ENCODE data around the gene F7. TPM values are rescaled to one million over a fixed set of nuclear protein-coding genes. Genes with fewer than 3 reads are reported as not detected.

Gene F7
- total RNA-seq, 1 experiment from 2014 or later: not detected

- ChIA-PET CTCF (no interaction called here), POLR2A (ENCODE audit: unreplicated experiment) (no interaction called here)
- no peak overlapping the region for H3K9ac ChIP-seq (ENCODE audit: low read length)
- H3K4me3 ChIP-seq (ENCODE audit: low read length): no peak overlapping the region
- ATAC-seq: peak; percentile 45
- no TSS peak for BruUV-seq (replicated peaks)
- no peaks in the 10 kb centered on the region for H3K9me2 ChIP-seq (replicated peaks; ENCODE audit: low read length)
- H3K27ac ChIP-seq (ENCODE audit: low read length): no peak overlapping the region
- no peaks in the 10 kb centered on the region for H3K79me2 ChIP-seq (ENCODE audit: low read length)
- no peaks in the 10 kb centered on the region for H3K4me1 ChIP-seq (ENCODE audit: insufficient read depth, low read length)
- H3K9me3 ChIP-seq (ENCODE audit: low read length): no peaks in the 10 kb centered on the region
- no peak overlapping the region for H3K4me2 ChIP-seq (ENCODE audit: low read length)
- intact Hi-C loops (cut with micrococcal nuclease): no loop called here
- H2AFZ ChIP-seq (ENCODE audit: low read length): no peak overlapping the region
- H3K36me3 ChIP-seq (ENCODE audit: low read depth, low read length): no peaks in the 10 kb centered on the region
- no peak for TF ChIP-seq CTCF (conservative IDR thresholded peaks at IDR 0.05; ENCODE audit: low read depth, low read length)
- no peak for TF ChIP-seq EZH2 (IDR thresholded peaks at IDR 0.05; ENCODE audit: low read length, unreplicated experiment)
- no peak for TF ChIP-seq EZH2phosphoT487 (IDR thresholded peaks at IDR 0.05; ENCODE audit: borderline replicate concordance, low read length)
- H4K20me1 ChIP-seq (ENCODE audit: low read length): no peaks in the 10 kb centered on the region
- H3K27me3 ChIP-seq (ENCODE audit: low read length): no peaks in the 10 kb centered on the region
- no peak for DNase-seq
- no peaks in the 10 kb centered on the region for H3F3A ChIP-seq (ENCODE audit: low read length, unreplicated experiment)
Measured at GRCh38 chr13:113162783-113163685, 57.4 kb downstream of the F7 start.

- ChIA-PET POLR2A (ENCODE audit: unreplicated experiment) (no interaction called here), CTCF (no interaction called here)
- Histone ChIP-seq H3K36me3 (ENCODE audit: low read depth, low read length) (no peaks in the 10 kb centered on the region), H3K4me1 (ENCODE audit: insufficient read depth, low read length) (no peaks in the 10 kb centered on the region), H3K27me3 (ENCODE audit: low read length) (no peaks in the 10 kb centered on the region), H3K9me2 (replicated peaks; ENCODE audit: low read length) (no peaks in the 10 kb centered on the region), H3K79me2 (ENCODE audit: low read length) (no peaks in the 10 kb centered on the region), H3K27ac (ENCODE audit: low read length) (no peak overlapping the region), H3K4me2 (ENCODE audit: low read length) (no peak overlapping the region), H3K4me3 (ENCODE audit: low read length) (no peak overlapping the region), H2AFZ (ENCODE audit: low read length) (no peak overlapping the region), H3K9ac (ENCODE audit: low read length) (no peak overlapping the region), H3F3A (ENCODE audit: low read length, unreplicated experiment) (no peaks in the 10 kb centered on the region), H4K20me1 (ENCODE audit: low read length) (no peaks in the 10 kb centered on the region), H3K9me3 (ENCODE audit: low read length) (no peaks in the 10 kb centered on the region)
- no TSS peak for BruUV-seq (replicated peaks)
- TF ChIP-seq EZH2phosphoT487 (IDR thresholded peaks at IDR 0.05; ENCODE audit: borderline replicate concordance, low read length) (no peak), CTCF (conservative IDR thresholded peaks at IDR 0.05; ENCODE audit: low read depth, low read length) (no peak), EZH2 (IDR thresholded peaks at IDR 0.05; ENCODE audit: low read length, unreplicated experiment) (no peak)
- intact Hi-C loops (cut with micrococcal nuclease): no loop called here
- ATAC-seq (no peak), DNase-seq (no peak)
Measured at GRCh38 chr13:113164492-113164891, 58.9 kb downstream of the F7 start.

- H3K79me2 ChIP-seq (ENCODE audit: low read length): no peaks in the 10 kb centered on the region
- no peak overlapping the region for H3K4me2 ChIP-seq (ENCODE audit: low read length)
- BruUV-seq (replicated peaks): no TSS peak
- no peaks in the 10 kb centered on the region for H4K20me1 ChIP-seq (ENCODE audit: low read length)
- no peaks in the 10 kb centered on the region for H3K27me3 ChIP-seq (ENCODE audit: low read length)
- ATAC-seq: no peak
- no peak overlapping the region for H3K27ac ChIP-seq (ENCODE audit: low read length)
- no peak overlapping the region for H2AFZ ChIP-seq (ENCODE audit: low read length)
- ChIA-PET POLR2A (ENCODE audit: unreplicated experiment) (interaction anchor here (0.6 kb wide), 1 partner anchor 8 kb away, joined by 7 read pairs; no protein-coding TSS in a partner anchor), CTCF (no interaction called here)
- H3K36me3 ChIP-seq (ENCODE audit: low read depth, low read length): no peaks in the 10 kb centered on the region
- no peaks in the 10 kb centered on the region for H3K9me2 ChIP-seq (replicated peaks; ENCODE audit: low read length)
- no peak for TF ChIP-seq EZH2 (IDR thresholded peaks at IDR 0.05; ENCODE audit: low read length, unreplicated experiment)
- TF ChIP-seq CTCF (conservative IDR thresholded peaks at IDR 0.05; ENCODE audit: low read depth, low read length): no peak
- TF ChIP-seq EZH2phosphoT487 (IDR thresholded peaks at IDR 0.05; ENCODE audit: borderline replicate concordance, low read length): no peak
- intact Hi-C loops (cut with micrococcal nuclease): no loop called here
- DNase-seq: no peak
- H3K4me3 ChIP-seq (ENCODE audit: low read length): no peak overlapping the region
- H3F3A ChIP-seq (ENCODE audit: low read length, unreplicated experiment): no peaks in the 10 kb centered on the region
- H3K9me3 ChIP-seq (ENCODE audit: low read length): no peaks in the 10 kb centered on the region
- H3K9ac ChIP-seq (ENCODE audit: low read length): no peak overlapping the region
- H3K4me1 ChIP-seq (ENCODE audit: insufficient read depth, low read length): no peaks in the 10 kb centered on the region
Measured at GRCh38 chr13:113166266-113166665, 60.7 kb downstream of the F7 start.

Measured in PC-3 (cell line).